T-helper 1 cell treated with Interleukin-12 subunit alpha and Interleukin-12 subunit beta and Interleukin-4 antibody, amounts not matched to agents 30 ng/mL and 1 ng/mL, for 36 hours (primary cell): ENCODE results near the gene SRPK3. TPM values are rescaled to one million over a fixed set of nuclear protein-coding genes. Genes with fewer than 3 reads are reported as not detected.

Source experiments
- intact Hi-C: fragments of 100-400 bp; cut with micrococcal nuclease; formaldehyde crosslinking; loops from one replicate; pipeline ENCODE4 v1.15.1; 2024
- total RNA-seq: library from RNA; stranded (reverse); gene quantifications from 2 replicates; pipeline ENCODE4 v1.2.3, GENCODE V29; 2022

The SRPK3 gene
- total RNA-seq, 1 donor from 2014 or later: not detected

GRCh38 chrX:153770601-153771414, 10.0 kb upstream of the SRPK3 start:
- intact Hi-C loops: loop anchor here (1.0 kb wide), 1 partner anchor 31 kb away; no protein-coding TSS in a partner anchor

DNA sequence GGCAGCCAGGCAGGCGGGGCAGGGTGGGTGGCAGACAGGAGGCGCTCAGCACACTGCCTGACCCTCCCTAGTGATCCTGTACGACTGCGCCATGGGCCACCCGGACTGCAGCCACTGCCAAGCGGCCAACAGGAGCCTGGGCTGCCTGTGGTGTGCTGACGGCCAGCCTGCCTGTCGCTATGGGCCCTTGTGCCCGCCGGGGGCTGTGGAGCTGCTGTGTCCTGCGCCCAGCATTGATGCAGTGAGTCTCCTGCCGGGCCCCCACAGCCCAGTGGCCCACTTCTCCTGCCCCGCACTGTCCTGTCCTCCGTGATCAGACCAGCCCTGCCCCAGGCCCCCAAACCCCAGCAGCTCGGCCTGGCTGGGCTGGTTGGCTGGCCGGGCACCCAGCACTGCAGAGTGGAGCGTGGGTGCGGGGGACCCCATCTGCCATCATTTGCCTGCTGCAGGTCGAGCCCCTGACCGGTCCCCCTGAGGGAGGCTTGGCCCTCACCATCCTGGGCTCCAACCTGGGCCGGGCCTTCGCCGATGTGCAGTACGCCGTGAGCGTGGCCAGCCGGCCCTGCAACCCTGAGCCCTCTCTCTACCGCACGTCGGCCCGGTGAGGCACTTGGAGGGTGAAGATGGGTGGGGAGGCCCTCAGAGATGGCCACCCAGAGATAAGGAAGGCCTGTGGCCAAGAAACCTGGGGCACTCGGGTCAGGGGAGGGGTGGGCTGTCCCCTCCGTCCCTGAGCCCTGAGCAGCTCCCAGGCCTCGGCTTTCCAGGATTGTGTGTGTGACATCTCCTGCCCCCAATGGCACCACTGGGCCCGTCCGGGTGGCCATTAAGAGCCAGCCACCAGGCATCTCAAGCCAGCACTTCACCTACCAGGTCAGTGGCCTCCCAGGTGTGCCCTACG, 9.2 kb upstream of the SRPK3 start:
- intact Hi-C loops: no loop called here

GRCh38 chrX:153772316-153773217, 8.3 kb upstream of the SRPK3 start:
- intact Hi-C loops: no loop called here

DNA sequence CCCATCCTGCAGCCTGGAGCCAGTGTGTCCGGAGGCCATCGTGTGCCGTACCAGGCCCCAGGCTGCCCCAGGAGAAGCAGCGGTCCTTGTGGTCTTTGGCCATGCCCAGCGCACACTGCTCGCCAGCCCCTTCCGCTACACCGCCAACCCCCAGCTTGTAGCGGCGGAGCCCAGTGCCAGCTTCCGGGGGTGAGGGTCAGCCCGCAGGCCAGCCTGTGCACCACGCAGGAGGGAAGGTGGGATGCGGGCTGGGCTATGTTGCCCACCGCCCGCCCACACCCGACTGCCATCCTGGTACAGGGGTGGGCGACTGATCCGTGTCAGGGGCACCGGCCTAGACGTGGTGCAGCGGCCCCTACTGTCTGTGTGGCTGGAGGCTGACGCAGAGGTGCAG, 7.6 kb upstream of the SRPK3 start:
- intact Hi-C loops: no loop called here

GRCh38 chrX:153773741-153774575, 6.9 kb upstream of the SRPK3 start:
- intact Hi-C loops: no loop called here

- intact Hi-C loops: no loop called here
These were observed 6.1 kb upstream of the SRPK3 start for GRCh38 chrX:153774576-153775292.

- intact Hi-C loops: no loop called here
These were observed 5.3 kb upstream of the SRPK3 start for GRCh38 chrX:153775293-153776119.

GRCh38 chrX:153776120-153776599, 4.7 kb upstream of the SRPK3 start:
- intact Hi-C loops: no loop called here

- intact Hi-C loops: no loop called here
These were observed 4.2 kb upstream of the SRPK3 start for GRCh38 chrX:153776611-153777045.

- intact Hi-C loops: no loop called here
These were observed 3.4 kb upstream of the SRPK3 start for GRCh38 chrX:153777261-153778090.

- intact Hi-C loops: no loop called here
These were observed 2.7 kb upstream of the SRPK3 start for GRCh38 chrX:153778181-153778580.

DNA sequence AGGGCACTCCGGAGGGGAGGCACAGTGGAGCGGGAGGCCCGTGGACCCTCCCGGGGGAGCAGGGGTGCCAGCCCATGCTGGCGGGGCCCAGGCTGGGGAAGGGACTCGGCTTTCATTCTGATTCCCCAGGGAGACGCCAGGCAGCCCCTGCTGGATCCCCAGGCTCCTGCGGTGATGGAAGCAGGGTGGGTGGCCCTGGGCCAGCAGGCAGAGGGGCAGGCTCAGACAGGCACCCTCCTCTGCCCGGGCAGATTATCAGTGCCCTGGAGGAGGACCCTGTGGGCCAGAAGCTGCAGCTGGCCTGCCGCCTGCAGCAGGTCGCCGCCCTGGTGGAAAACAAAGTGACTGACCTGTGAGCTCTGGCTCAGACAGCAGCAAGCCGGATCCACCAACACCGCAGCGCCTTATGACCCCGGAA, 2.1 kb upstream of the SRPK3 start:
- intact Hi-C loops: no loop called here

- intact Hi-C loops: no loop called here
These were observed 757 bp upstream of the SRPK3 start for GRCh38 chrX:153779891-153780677.

DNA sequence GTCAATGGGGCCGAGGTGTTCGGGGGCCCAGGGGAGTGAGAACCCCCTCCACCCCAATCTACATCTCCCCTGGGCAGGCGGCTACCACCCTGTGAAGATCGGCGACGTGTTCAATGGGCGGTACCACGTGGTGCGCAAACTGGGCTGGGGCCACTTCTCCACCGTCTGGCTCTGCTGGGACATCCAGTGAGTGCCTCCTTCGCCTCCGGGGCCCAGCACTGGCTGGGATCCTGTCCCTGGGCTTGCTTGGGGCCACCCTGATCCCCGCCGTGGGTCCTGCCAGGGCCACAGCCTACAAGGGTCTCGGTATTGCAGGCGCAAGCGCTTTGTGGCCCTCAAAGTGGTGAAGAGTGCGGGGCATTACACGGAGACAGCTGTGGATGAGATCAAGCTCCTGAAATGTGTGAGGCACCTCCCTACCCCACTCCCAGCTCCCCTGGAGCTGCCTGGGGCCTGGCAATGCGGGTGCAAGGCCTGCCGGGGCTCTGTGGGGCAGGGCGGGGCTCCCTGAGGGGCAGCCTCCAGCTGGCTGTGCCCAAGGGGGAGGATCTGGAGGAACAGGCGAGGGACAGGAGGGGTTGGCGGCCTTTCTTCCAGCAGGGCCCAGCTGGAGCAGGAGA, 697 bp downstream of the SRPK3 start:
- intact Hi-C loops: no loop called here

DNA sequence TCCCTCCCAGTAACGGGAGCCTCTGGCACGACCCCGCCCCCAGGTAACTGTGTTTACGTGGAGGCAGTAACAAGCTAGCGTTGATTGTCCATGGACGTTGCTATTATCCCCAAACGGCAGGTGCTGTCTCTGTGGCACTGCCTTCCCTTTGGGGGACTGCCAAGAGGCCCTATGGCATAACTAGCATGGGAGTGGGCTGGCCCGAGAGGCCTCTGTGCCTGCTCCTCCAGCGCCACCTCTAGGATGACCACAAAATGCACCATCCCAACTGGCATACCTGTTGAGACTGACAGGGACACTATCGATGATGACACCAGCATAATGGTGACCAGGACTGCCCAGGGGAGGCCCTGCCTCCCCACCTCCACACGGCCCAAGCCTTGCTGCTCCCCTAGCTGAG, 1.5 kb downstream of the SRPK3 start:
- intact Hi-C loops: no loop called here

- intact Hi-C loops: no loop called here
These were observed 2.0 kb downstream of the SRPK3 start for GRCh38 chrX:153782871-153783270.
